SH-SY5Y (cell line): Measurements from ENCODE around the gene ATG2B.

ENCODE experiments used
- GATA2 ChIP-seq: IDR thresholded peaks from 2 replicates; pipeline ENCODE4 v1.6.1; 2011; ENCODE audit warnings: mild to moderate bottlenecking, low read depth, low read length
- GATA3 ChIP-seq: IDR thresholded peaks from 2 replicates; pipeline ENCODE4 v1.6.1; 2011; ENCODE audit warnings: low read depth, mild to moderate bottlenecking, low read length, moderate library complexity

DNA sequence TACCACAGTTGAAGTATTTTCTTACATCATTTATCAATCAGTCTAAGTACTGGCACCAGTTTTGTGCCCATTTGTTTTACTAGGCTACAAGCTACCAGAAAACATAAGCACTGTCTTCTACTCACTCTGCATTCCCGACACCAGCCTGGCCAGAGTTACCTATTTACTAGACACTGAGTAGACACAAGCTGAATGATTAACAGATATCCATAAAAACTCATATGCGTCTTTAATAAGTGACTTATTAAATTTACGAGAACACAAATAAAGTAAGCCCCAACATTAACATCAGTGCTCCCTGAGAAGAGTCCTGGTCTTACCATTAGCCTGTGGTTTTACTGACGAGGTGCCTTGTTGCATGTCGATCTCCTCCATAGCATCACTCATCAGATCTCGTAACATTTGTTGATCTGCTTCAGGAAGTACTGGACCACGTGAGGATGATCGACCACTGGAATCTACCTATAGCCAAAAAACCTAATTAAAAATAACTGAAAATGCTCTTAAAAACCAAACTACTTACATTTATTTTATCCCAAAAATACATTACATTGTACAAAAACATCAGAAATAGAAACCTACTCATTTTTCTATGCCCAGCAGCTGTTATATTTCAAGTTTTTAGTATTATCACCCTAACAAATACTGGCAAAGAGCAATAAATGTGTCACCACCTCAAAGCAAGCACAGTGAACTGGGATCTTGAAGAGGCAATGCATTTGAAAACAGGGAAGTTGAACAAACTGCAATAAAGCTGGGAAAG is 53.8 kb downstream of the ATG2B start:
- no peak for TF ChIP-seq GATA3
- no peak for TF ChIP-seq GATA2
